HepG2 (cell line): ENCODE data around the gene GRM4. TPM values are rescaled to one million over a fixed set of nuclear protein-coding genes. Genes with fewer than 3 reads are reported as not detected.

Experiments
- ATAC-seq: fragments of 200-7000 bp; cut with Tn5 transposase; 3 replicates; pipeline ENCODE4 v1.9.1; 2020; ENCODE audit warnings: mild to moderate bottlenecking, moderate library complexity
- BruUV-seq: library from RNA; stranded (reverse); fragments of 400-500 nt; replicated peaks from 2 replicates; lab custom pipeline; 2021; lab: Mats Ljungman, UMichigan
- CTCF ChIA-PET: fragments of 300-600 bp; formaldehyde crosslinking; extraction: SDS; loops from one replicate; lab custom pipeline; 2021; ENCODE audit warnings: low total read pairs, inconsistent platforms, low intra/inter-chr PET ratio; lab: Yijun Ruan, JAX
- POLR2A ChIA-PET: fragments of 350-600 bp; sonication (Branson Sonifier 250); formaldehyde crosslinking; loops from one replicate; lab custom pipeline; 2020; ENCODE audit warnings: antibody characterized with exemption, inconsistent platforms; lab: Yijun Ruan, JAX
- DNase-seq: peaks from one replicate; pipeline ENCODE4 v3.0.0-alpha.2; 2015; ENCODE audit warnings: low spot score
- FAIRE-seq: peaks from 3 replicates; lab custom pipeline; 2011; peaks lifted over from hg19 to GRCh38; lab: Jason Lieb, UNC
- H2AFZ ChIP-seq: one replicate; pipeline ENCODE4 v1.6.1; 2011; ENCODE audit warnings: low read length, inconsistent platforms
- H3K27ac ChIP-seq: fragments of 300-600 bp; 3 replicates; pipeline ENCODE4 v1.8.0; 2011; ENCODE audit warnings: mixed run types, mild to moderate bottlenecking, mixed read lengths, low read length, inconsistent platforms; ENCODE audit not compliant: insufficient read depth; ENCODE audit errors: extremely low read length
- H3K27me3 ChIP-seq, 2 experiments: fragments of 200-600 bp in 1 of 2; 2 replicates in 1 of 2; 3 replicates in 1 of 2; pipeline versions ENCODE4 v1.6.0 to v1.8.0; 2011; ENCODE audit warnings: low read length in 2 of 2, mild to moderate bottlenecking in 2 of 2, moderate library complexity in 2 of 2, inconsistent platforms in 1 of 2; ENCODE audit not compliant: insufficient read depth in 2 of 2, control insufficient read depth in 1 of 2
- H3K36me3 ChIP-seq, 2 experiments: fragments of 200-600 bp in 1 of 2; replicated peaks in 1 of 2; 2 replicates in 1 of 2; 3 replicates in 1 of 2; pipeline versions ENCODE4 v1.5.1 to v1.8.0; 2011; ENCODE audit warnings: low read length in 2 of 2, inconsistent platforms in 1 of 2; ENCODE audit not compliant: insufficient read depth in 2 of 2, control insufficient read depth in 1 of 2
- H3K4me1 ChIP-seq: 2 replicates; pipeline ENCODE4 v1.5.1; 2012; ENCODE audit warnings: low read length, inconsistent platforms; ENCODE audit not compliant: insufficient read depth
- H3K4me2 ChIP-seq: 2 replicates; pipeline ENCODE4 v1.6.0; 2011; ENCODE audit warnings: low read depth, low read length, inconsistent platforms
- H3K4me3 ChIP-seq, 3 experiments: fragments of 200-600 bp in 1 of 3; sonication (generic), shearing (Covaris generic) in 1 of 3; replicated peaks in 1 of 3; 2 replicates each; pipeline ENCODE4 v1.5.1; 2011 to 2016; ENCODE audit warnings: low read length in 3 of 3, inconsistent platforms in 2 of 3, low read depth in 2 of 3, mild to moderate bottlenecking in 2 of 3, control low read depth in 1 of 3, mixed read lengths in 1 of 3; ENCODE audit not compliant: insufficient read depth in 1 of 3
- H3K79me2 ChIP-seq: one replicate; pipeline ENCODE4 v1.6.1; 2011; ENCODE audit warnings: low read length, inconsistent platforms; ENCODE audit not compliant: insufficient read depth
- H3K9ac ChIP-seq: 2 replicates; pipeline ENCODE4 v1.6.0; 2011; ENCODE audit warnings: mild to moderate bottlenecking, low read depth, low read length, inconsistent platforms; ENCODE audit not compliant: insufficient read depth
- H3K9me3 ChIP-seq: 2 replicates; pipeline ENCODE4 v1.5.1; 2012; ENCODE audit warnings: mild to moderate bottlenecking, low read length
- H4K20me1 ChIP-seq: 2 replicates; pipeline ENCODE4 v1.6.0; 2011; ENCODE audit warnings: inconsistent platforms, mild to moderate bottlenecking, low read length, moderate library complexity; ENCODE audit not compliant: insufficient read depth
- ARID2 ChIP-seq: sonication (generic); formaldehyde crosslinking; IDR thresholded peaks from 2 replicates; pipeline ENCODE4 v1.8.1; 2022; ENCODE audit warnings: mild to moderate bottlenecking, missing genetic modification reagents, borderline replicate concordance
- ATF7 ChIP-seq, 2 experiments: fragments of 450-650 bp in 1 of 2; sonication (generic) in 1 of 2; formaldehyde crosslinking in 1 of 2; IDR thresholded peaks; 2 replicates each; pipeline versions ENCODE4 v1.4.0 to v1.6.1; 2016 to 2020; ENCODE audit warnings: antibody characterized with exemption in 1 of 2, mild to moderate bottlenecking in 1 of 2, missing genetic modification reagents in 1 of 2
- GLI4 ChIP-seq: sonication (generic); formaldehyde crosslinking; IDR thresholded peaks from 2 replicates; pipeline ENCODE4 v1.5.1; 2020; ENCODE audit warnings: missing genetic modification reagents, mild to moderate bottlenecking, moderate library complexity, borderline replicate concordance
- HDAC2 ChIP-seq: sonication (generic); formaldehyde crosslinking; IDR thresholded peaks from 2 replicates; pipeline ENCODE4 v1.4.0; 2020; ENCODE audit warnings: missing genetic modification reagents
- MIER2 ChIP-seq: IDR thresholded peaks from 2 replicates; pipeline ENCODE4 v1.6.1; 2016; ENCODE audit warnings: missing biosample characterization, missing genetic modification reagents
- NCOA2 ChIP-seq: sonication (generic); formaldehyde crosslinking; IDR thresholded peaks from 2 replicates; pipeline ENCODE4 v1.8.0; 2022; ENCODE audit warnings: inconsistent platforms
- SIN3B ChIP-seq: fragments of 150-350 bp; IDR thresholded peaks from 2 replicates; pipeline ENCODE4 v1.6.1; 2014; ENCODE audit warnings: low read length
- SSRP1 ChIP-seq: IDR thresholded peaks from 2 replicates; pipeline ENCODE4 v1.6.1; 2016; ENCODE audit warnings: control low read depth
- ZFYVE20 ChIP-seq: sonication (generic); formaldehyde crosslinking; IDR thresholded peaks from 2 replicates; pipeline ENCODE4 v1.8.0; 2023; ENCODE audit warnings: low read depth, mild to moderate bottlenecking, moderate library complexity, missing genetic modification reagents, borderline replicate concordance
- ZNF253 ChIP-seq: sonication (generic); formaldehyde crosslinking; IDR thresholded peaks from 2 replicates; pipeline ENCODE4 v1.8.0; 2022; ENCODE audit warnings: mild to moderate bottlenecking, missing genetic modification reagents, borderline replicate concordance
- ZNF589 ChIP-seq: sonication (generic); formaldehyde crosslinking; conservative IDR thresholded peaks from 2 replicates; pipeline ENCODE4 v1.8.0; 2022; ENCODE audit warnings: mild to moderate bottlenecking, moderate library complexity, missing genetic modification reagents
- ZNF749 ChIP-seq: sonication (generic); formaldehyde crosslinking; IDR thresholded peaks from 2 replicates; pipeline ENCODE4 v1.8.0; 2022; ENCODE audit warnings: mild to moderate bottlenecking, missing genetic modification reagents, moderate library complexity, borderline replicate concordance
- ZNF766 ChIP-seq: sonication (generic); formaldehyde crosslinking; IDR thresholded peaks from 2 replicates; pipeline ENCODE4 v1.5.0; 2020; ENCODE audit warnings: missing genetic modification reagents, borderline replicate concordance
- WGBS: methylation state at CpG from one replicate; pipeline ENCODE4 v1.1.6; 2017; ENCODE audit warnings: low lambda C conversion rate; 5-methylcytosine and 5-hydroxymethylcytosine counted together
- in situ Hi-C: cut with HindIII; loops from 2 replicates; pipeline ENCODE4 v1.10.0; 2017; ENCODE audit warnings: low pct_unique_long_range_greater_than_20kb; ENCODE audit not compliant: extremely low pct_ligation_motif_present
- intact Hi-C: fragments of 100-400 bp; cut with micrococcal nuclease; formaldehyde crosslinking; loops from one replicate; pipeline ENCODE4 v1.10.0; 2022; ENCODE audit not compliant: unreplicated experiment
- polyA plus RNA-seq, 8 experiments: library from polyadenylated mRNA; depleted of rRNA in 3 of 8; stranded (reverse) in 7 of 8; unstranded in 1 of 8; fragments of >200 nt; fragmentation: Illumina TruSeq in 4 of 8; extraction: Trizol in 4 of 8; gene quantifications; 2 replicates each; pipeline versions ENCODE4 v1.2.1 to v1.2.3, GENCODE V29; 2011 to 2016; ENCODE audit warnings: low read depth in 4 of 8, missing spikeins in 1 of 8, mixed read lengths in 1 of 8; ENCODE audit not compliant: insufficient read depth in 1 of 8
- total RNA-seq, 5 experiments: library from RNA; depleted of rRNA; stranded (reverse); fragments of >200 nt; fragmentation: Illumina TruSeq; extraction: Trizol; gene quantifications; 2 replicates each; pipeline ENCODE4 v1.2.3, GENCODE V29; 2016; ENCODE audit warnings: low read depth in 1 of 5
- TF ChIP-seq, protein P1 (sequence below): sonication (generic); formaldehyde crosslinking; IDR thresholded peaks from 2 replicates; pipeline ENCODE4 v1.5.0; 2020; ENCODE audit warnings: mild to moderate bottlenecking, missing genetic modification reagents

GRM4 gene
- total and polyA plus RNA-seq, 2 of the 13 experiments (the other 11 are each of a cell fraction or from before 2014, with no cell fraction given) = not detected

DNA sequence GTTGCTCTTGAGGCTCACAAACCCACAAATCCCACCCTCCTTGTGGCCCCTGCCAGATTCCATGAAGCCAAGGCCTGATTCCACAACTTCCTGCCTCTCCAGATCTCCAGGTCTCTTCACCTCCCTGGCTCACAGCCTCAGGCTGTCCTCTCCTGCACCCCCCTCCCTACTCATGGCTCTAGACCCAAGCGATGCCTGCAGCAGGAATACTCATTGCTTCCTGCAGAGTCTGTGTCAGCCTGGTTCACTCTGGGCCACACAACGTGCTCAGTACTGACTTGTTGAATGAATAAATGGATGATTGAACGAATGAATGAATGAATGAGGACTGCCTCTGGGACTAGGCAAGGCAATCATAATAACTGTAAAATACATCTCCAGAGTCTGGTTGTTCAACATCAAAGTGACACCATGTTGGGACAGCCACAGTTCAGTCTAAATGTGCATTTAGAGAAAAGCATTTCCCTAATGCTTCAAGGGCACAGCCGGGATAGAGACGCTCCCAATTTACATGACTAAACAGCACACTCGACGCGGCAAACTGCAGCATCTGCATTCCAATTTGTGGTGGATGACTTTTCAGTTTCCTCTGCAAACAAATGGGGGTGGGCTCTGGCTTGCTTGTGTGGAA lies 139.9 kb downstream of the GRM4 start:
- intact Hi-C loops (no loop called here), in situ Hi-C loops (no loop called here)
- TF ChIP-seq, protein P1, sequence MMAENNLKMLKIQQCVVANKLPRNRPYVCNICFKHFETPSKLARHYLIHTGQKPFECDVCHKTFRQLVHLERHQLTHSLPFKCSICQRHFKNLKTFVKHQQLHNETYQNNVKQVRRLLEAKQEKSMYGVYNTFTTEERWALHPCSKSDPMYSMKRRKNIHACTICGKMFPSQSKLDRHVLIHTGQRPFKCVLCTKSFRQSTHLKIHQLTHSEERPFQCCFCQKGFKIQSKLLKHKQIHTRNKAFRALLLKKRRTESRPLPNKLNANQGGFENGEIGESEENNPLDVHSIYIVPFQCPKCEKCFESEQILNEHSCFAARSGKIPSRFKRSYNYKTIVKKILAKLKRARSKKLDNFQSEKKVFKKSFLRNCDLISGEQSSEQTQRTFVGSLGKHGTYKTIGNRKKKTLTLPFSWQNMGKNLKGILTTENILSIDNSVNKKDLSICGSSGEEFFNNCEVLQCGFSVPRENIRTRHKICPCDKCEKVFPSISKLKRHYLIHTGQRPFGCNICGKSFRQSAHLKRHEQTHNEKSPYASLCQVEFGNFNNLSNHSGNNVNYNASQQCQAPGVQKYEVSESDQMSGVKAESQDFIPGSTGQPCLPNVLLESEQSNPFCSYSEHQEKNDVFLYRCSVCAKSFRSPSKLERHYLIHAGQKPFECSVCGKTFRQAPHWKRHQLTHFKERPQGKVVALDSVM (CRISPR knock-in tag) = no peak
- TF ChIP-seq SSRP1 = no peak
- TF ChIP-seq HDAC2 (CRISPR knock-in tag) = no peak
- no peak for TF ChIP-seq MIER2 (CRISPR knock-in tag)
- TF ChIP-seq NCOA2 (CRISPR knock-in tag) = no peak
- no peak for TF ChIP-seq ZNF589 (CRISPR knock-in tag)
- TF ChIP-seq ZNF749 (CRISPR knock-in tag) = no peak
- TF ChIP-seq GLI4 (CRISPR knock-in tag) = no peak
- TF ChIP-seq ZNF253 (CRISPR knock-in tag) = no peak
- no peak for TF ChIP-seq ZFYVE20
- no peak for TF ChIP-seq ARID2 (CRISPR knock-in tag)
- no peak for TF ChIP-seq ATF7 (IDR thresholded peaks at IDR 0.05)
- TF ChIP-seq ATF7 (CRISPR knock-in tag; IDR thresholded peaks at IDR 0.05) = no peak
- TF ChIP-seq ZNF766 (CRISPR knock-in tag) = no peak
- no peak for TF ChIP-seq SIN3B
- no peaks in the 10 kb centered on the region; the same call in 1 of the 2 replicates for H4K20me1 ChIP-seq
- ChIA-PET CTCF (no interaction called here), POLR2A (no interaction called here)
- H3K36me3 ChIP-seq = no peaks in the 10 kb centered on the region
- H3K27ac ChIP-seq = no peak overlapping the region
- FAIRE-seq (no peak), ATAC-seq (no peak), DNase-seq (no peak)
- H3K9ac ChIP-seq = no peak overlapping the region
- 0 out of 2 replicates have a peak, but pooled peaks cover 3% of the 10 kb centered on the region for H3K9me3 ChIP-seq
- WGBS = 41% methylated on average over 8 of the region's 8 CpGs
- no peaks in the 10 kb centered on the region for H3K4me1 ChIP-seq
- no TSS peak for BruUV-seq
- no peak overlapping the region for H3K4me2 ChIP-seq
- H3K27me3 ChIP-seq = peaks cover 5 to 27% of the 10 kb centered on the region in 2 experiments
- H3K79me2 ChIP-seq = no peaks in the 10 kb centered on the region
- no peak overlapping the region for H2AFZ ChIP-seq
- H3K4me3 ChIP-seq = no peak overlapping the region
